ENCODE results near the gene DYNC2H1. TPM values are rescaled to one million over a fixed set of nuclear protein-coding genes. Genes with fewer than 3 reads are reported as not detected.

Gene DYNC2H1
- total and polyA plus RNA-seq, 4 donors = 0.77 to 3.3 (median 2.1) TPM

DNA sequence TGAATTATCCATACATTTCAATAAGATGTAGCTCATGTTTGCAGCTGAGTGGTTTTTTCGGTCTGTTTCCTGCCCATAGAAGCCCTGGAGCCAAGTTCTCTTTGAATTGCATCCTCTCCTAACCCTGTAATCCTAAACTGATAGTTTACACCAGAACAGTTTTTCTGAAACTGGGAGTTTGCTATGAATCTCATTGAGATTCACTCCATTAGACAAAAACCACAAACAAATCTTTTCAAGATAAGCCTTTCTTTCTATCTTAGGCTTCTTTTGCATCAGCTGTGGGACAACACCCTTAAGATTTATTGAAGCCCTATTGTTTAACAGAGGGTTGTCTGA, 324.8 kb downstream of the DYNC2H1 start:
- Histone ChIP-seq H3K9me3 (ENCODE audit: control insufficient read depth in 4 of 4, low read length in 3 of 4) (no peaks in the 10 kb centered on the region), H3K4me3 (ENCODE audit: low read depth in 1 of 3, low read length in 3 of 3) (no peak overlapping the region), H3K36me3 (ENCODE audit: control insufficient read depth in 4 of 4, insufficient read depth in 3 of 4, low read depth in 1 of 4, low read length in 3 of 4) (no peaks in the 10 kb centered on the region), H3K9ac (ENCODE audit: low read depth in 1 of 2, low read length in 2 of 2) (no peak overlapping the region), H3K27ac (ENCODE audit: low read depth in 1 of 2, low read length in 2 of 2) (no peak overlapping the region), H3K27me3 (ENCODE audit: control insufficient read depth in 4 of 4, insufficient read depth in 4 of 4, low read length in 3 of 4) (no peaks in the 10 kb centered on the region), H3K4me1 (ENCODE audit: control insufficient read depth in 4 of 4, insufficient read depth in 4 of 4, low read length in 3 of 4) (no peaks in the 10 kb centered on the region)
- TF ChIP-seq EGR1 (IDR thresholded peaks at IDR 0.05; ENCODE audit: low read depth in 2 of 2) (no peak), RAD21 (IDR thresholded peaks at IDR 0.05) (no peak), HNF4G (IDR thresholded peaks at IDR 0.05) (no peak), SP1 (IDR thresholded peaks at IDR 0.05) (no peak)
- TF ChIP-seq, protein P1, sequence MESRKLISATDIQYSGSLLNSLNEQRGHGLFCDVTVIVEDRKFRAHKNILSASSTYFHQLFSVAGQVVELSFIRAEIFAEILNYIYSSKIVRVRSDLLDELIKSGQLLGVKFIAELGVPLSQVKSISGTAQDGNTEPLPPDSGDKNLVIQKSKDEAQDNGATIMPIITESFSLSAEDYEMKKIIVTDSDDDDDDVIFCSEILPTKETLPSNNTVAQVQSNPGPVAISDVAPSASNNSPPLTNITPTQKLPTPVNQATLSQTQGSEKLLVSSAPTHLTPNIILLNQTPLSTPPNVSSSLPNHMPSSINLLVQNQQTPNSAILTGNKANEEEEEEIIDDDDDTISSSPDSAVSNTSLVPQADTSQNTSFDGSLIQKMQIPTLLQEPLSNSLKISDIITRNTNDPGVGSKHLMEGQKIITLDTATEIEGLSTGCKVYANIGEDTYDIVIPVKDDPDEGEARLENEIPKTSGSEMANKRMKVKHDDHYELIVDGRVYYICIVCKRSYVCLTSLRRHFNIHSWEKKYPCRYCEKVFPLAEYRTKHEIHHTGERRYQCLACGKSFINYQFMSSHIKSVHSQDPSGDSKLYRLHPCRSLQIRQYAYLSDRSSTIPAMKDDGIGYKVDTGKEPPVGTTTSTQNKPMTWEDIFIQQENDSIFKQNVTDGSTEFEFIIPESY (IDR thresholded peaks at IDR 0.05) = no peak
- TF ChIP-seq, protein P2, sequence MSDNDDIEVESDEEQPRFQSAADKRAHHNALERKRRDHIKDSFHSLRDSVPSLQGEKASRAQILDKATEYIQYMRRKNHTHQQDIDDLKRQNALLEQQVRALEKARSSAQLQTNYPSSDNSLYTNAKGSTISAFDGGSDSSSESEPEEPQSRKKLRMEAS (IDR thresholded peaks at IDR 0.05) = no peak
- no peak for DNase-seq (ENCODE audit: low spot score)
- 50% methylated on average over 1 of the region's 1 CpG for WGBS

DNA sequence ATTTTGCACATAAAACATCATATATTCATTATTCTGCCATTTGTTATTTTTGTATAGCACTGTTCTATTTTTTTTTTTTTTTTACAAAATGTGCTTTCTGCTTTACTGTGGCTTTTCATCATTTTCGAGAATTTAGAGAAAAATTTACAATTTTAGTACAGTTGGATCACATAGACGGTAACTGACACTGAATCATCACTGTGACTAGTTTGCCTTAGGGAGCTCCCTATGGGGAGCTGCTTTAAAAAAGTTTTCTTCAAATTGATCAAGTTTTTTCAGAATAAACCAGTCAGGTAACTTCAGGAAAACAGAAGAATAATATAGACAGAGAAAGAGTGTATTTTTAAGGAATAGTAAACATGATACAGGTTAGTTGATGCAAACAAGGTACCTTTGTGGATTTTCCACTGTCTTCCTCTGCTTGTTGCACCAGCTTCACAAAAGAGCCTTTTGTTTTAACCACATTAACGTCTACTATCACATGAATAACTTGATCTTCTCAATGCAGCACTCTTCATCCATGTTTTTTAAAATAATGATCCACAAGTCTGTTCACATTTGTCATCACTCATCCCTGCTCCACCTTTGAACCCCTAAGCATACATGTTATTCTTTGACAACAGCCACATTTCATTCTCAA, 327.0 kb downstream of the DYNC2H1 start:
- no peak for TF ChIP-seq TAF1 (conservative IDR thresholded peaks at IDR 0.05)
- TF ChIP-seq, protein P3, sequence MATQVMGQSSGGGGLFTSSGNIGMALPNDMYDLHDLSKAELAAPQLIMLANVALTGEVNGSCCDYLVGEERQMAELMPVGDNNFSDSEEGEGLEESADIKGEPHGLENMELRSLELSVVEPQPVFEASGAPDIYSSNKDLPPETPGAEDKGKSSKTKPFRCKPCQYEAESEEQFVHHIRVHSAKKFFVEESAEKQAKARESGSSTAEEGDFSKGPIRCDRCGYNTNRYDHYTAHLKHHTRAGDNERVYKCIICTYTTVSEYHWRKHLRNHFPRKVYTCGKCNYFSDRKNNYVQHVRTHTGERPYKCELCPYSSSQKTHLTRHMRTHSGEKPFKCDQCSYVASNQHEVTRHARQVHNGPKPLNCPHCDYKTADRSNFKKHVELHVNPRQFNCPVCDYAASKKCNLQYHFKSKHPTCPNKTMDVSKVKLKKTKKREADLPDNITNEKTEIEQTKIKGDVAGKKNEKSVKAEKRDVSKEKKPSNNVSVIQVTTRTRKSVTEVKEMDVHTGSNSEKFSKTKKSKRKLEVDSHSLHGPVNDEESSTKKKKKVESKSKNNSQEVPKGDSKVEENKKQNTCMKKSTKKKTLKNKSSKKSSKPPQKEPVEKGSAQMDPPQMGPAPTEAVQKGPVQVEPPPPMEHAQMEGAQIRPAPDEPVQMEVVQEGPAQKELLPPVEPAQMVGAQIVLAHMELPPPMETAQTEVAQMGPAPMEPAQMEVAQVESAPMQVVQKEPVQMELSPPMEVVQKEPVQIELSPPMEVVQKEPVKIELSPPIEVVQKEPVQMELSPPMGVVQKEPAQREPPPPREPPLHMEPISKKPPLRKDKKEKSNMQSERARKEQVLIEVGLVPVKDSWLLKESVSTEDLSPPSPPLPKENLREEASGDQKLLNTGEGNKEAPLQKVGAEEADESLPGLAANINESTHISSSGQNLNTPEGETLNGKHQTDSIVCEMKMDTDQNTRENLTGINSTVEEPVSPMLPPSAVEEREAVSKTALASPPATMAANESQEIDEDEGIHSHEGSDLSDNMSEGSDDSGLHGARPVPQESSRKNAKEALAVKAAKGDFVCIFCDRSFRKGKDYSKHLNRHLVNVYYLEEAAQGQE (IDR thresholded peaks at IDR 0.05) = no peak
- TF ChIP-seq, protein P1 (IDR thresholded peaks at IDR 0.05) = no peak
- TF ChIP-seq, protein P2 (IDR thresholded peaks at IDR 0.05) = no peak
- TF ChIP-seq, protein P4, sequence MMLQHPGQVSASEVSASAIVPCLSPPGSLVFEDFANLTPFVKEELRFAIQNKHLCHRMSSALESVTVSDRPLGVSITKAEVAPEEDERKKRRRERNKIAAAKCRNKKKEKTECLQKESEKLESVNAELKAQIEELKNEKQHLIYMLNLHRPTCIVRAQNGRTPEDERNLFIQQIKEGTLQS (IDR thresholded peaks at IDR 0.05) = no peak
- TF ChIP-seq, protein P5, sequence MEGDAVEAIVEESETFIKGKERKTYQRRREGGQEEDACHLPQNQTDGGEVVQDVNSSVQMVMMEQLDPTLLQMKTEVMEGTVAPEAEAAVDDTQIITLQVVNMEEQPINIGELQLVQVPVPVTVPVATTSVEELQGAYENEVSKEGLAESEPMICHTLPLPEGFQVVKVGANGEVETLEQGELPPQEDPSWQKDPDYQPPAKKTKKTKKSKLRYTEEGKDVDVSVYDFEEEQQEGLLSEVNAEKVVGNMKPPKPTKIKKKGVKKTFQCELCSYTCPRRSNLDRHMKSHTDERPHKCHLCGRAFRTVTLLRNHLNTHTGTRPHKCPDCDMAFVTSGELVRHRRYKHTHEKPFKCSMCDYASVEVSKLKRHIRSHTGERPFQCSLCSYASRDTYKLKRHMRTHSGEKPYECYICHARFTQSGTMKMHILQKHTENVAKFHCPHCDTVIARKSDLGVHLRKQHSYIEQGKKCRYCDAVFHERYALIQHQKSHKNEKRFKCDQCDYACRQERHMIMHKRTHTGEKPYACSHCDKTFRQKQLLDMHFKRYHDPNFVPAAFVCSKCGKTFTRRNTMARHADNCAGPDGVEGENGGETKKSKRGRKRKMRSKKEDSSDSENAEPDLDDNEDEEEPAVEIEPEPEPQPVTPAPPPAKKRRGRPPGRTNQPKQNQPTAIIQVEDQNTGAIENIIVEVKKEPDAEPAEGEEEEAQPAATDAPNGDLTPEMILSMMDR (IDR thresholded peaks at IDR 0.05; ENCODE audit: low read depth, low read length, missing input control) = no peak
- TF ChIP-seq SP1 (IDR thresholded peaks at IDR 0.05) = no peak
- Histone ChIP-seq H3K9me3 (ENCODE audit: control insufficient read depth in 4 of 4, low read length in 3 of 4) (no peaks in the 10 kb centered on the region), H3K9ac (ENCODE audit: low read depth in 1 of 2, low read length in 2 of 2) (no peak overlapping the region), H3K4me1 (ENCODE audit: control insufficient read depth in 4 of 4, insufficient read depth in 4 of 4, low read length in 3 of 4) (no peaks in the 10 kb centered on the region), H3K27me3 (ENCODE audit: control insufficient read depth in 4 of 4, insufficient read depth in 4 of 4, low read length in 3 of 4) (no peaks in the 10 kb centered on the region), H3K4me3 (ENCODE audit: low read depth in 1 of 3, low read length in 3 of 3) (no peak overlapping the region), H3K27ac (ENCODE audit: low read depth in 1 of 2, low read length in 2 of 2) (no peak overlapping the region), H3K36me3 (ENCODE audit: control insufficient read depth in 4 of 4, insufficient read depth in 3 of 4, low read depth in 1 of 4, low read length in 3 of 4) (no peaks in the 10 kb centered on the region)
- no peak for DNase-seq (ENCODE audit: low spot score)
- 72% methylated on average over 3 of the region's 3 CpGs for WGBS

Measured in liver (tissue), 9 donors.